SU-DHL-6 (cell line): Measurements from ENCODE around the gene DISP3.

Source experiments
- H2AFZ ChIP-seq: fragments of 200-600 bp; sonication (generic); 2 replicates; pipeline ENCODE4 v1.6.1; 2014; ENCODE audit warnings: low read depth, mild to moderate bottlenecking, moderate library complexity, mixed read lengths, antibody characterized with exemption, low read length; ENCODE audit not compliant: severe bottlenecking
- H3F3A ChIP-seq: fragments of 200-600 bp; shearing (Covaris generic); 2 replicates; pipeline ENCODE4 v1.6.0; 2016; ENCODE audit warnings: antibody characterized with exemption, mild to moderate bottlenecking; ENCODE audit not compliant: insufficient read depth
- H3K27ac ChIP-seq: fragments of 200-600 bp; sonication (generic); 2 replicates; pipeline ENCODE4 v1.5.1; 2016; ENCODE audit warnings: low read depth, mild to moderate bottlenecking, low read length, moderate library complexity, mixed read lengths
- H3K27me3 ChIP-seq: fragments of 200-600 bp; sonication (generic), shearing (Covaris generic); 2 replicates; pipeline ENCODE4 v1.6.0; 2014; ENCODE audit warnings: mild to moderate bottlenecking, low read length
- H3K36me3 ChIP-seq: fragments of 200-600 bp; sonication (generic); 2 replicates; pipeline ENCODE4 v1.6.1; 2014; ENCODE audit warnings: mild to moderate bottlenecking, low read length, mixed read lengths
- H3K4me2 ChIP-seq: fragments of 300-600, 200-600 bp; shearing (Covaris generic), sonication (generic); 2 replicates; pipeline ENCODE4 v1.6.0; 2014; ENCODE audit warnings: low read length, low read depth, mild to moderate bottlenecking; ENCODE audit not compliant: poor library complexity, severe bottlenecking
- H3K4me3 ChIP-seq: fragments of 200-600 bp; sonication (generic); 2 replicates; pipeline ENCODE4 v1.5.1; 2014; ENCODE audit warnings: antibody characterized with exemption, low read length, mild to moderate bottlenecking, mixed read lengths; ENCODE audit not compliant: insufficient read depth, poor library complexity, severe bottlenecking
- H3K79me2 ChIP-seq: fragments of 200-600 bp; sonication (generic); 2 replicates; pipeline ENCODE4 v1.6.1; 2014; ENCODE audit warnings: mild to moderate bottlenecking, low read length, moderate library complexity; ENCODE audit not compliant: insufficient read depth
- H3K9ac ChIP-seq: fragments of 200-600 bp; sonication (generic); 2 replicates; pipeline ENCODE4 v1.7.0; 2014; ENCODE audit warnings: mild to moderate bottlenecking, low read length
- H3K9me2 ChIP-seq: fragments of 200-600 bp; sonication (generic); replicated peaks from 2 replicates; pipeline ENCODE4 v1.6.1; 2014; ENCODE audit warnings: low read length; ENCODE audit not compliant: insufficient read depth
- H3K9me3 ChIP-seq: fragments of 200-600 bp; sonication (generic); 2 replicates; pipeline ENCODE4 v1.6.1; 2014; ENCODE audit warnings: low read length, mixed read lengths; ENCODE audit not compliant: insufficient read depth
- H4K20me1 ChIP-seq: fragments of 200-600 bp; sonication (generic); 2 replicates; pipeline ENCODE4 v1.6.1; 2014; ENCODE audit warnings: low read depth, mild to moderate bottlenecking, antibody characterized with exemption, low read length, moderate library complexity, mixed read lengths
- EZH2phosphoT487 ChIP-seq: fragments of 200-600 bp; sonication (generic), shearing (Covaris generic); conservative IDR thresholded peaks from 2 replicates; pipeline ENCODE4 v1.6.1; 2018; ENCODE audit warnings: mild to moderate bottlenecking, antibody characterized with exemption, low read length, moderate library complexity, mixed read lengths
- TF ChIP-seq, protein P1 (sequence below): fragments of 200-600 bp; sonication (generic); IDR thresholded peaks from one replicate; pipeline ENCODE4 v1.5.1; 2017; ENCODE audit warnings: antibody characterized with exemption, mild to moderate bottlenecking, low read length, moderate library complexity; ENCODE audit not compliant: insufficient read depth, poor library complexity, severe bottlenecking

DISP3 gene

DNA sequence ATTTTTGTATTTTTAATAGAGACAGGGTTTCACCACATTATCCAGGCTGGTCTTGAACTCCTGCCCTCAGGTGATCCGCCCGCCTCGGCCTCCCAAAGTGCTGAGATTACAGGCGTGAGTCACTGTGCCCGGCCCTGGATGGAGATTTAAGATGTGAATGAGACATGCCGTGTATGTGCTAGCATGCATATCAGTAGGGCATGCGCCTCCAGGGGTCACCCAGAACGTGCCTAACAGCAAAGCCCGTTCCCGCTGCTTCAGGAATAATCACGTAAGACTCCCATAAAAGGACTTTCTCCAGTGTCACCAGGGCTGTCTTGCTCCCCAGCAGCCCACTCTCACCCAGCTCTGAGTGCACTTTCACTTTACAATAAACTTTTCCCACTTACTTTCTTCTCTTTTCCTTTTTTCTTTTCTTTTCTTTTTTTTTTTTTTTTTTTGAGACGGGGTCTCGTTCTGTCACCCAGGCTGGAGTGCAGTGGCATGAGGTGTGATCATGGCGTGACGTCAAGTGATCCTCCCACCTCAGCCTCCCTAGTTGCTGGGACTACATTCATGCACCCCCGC lies 46.9 kb upstream of the DISP3 start:
- TF ChIP-seq, protein P1, sequence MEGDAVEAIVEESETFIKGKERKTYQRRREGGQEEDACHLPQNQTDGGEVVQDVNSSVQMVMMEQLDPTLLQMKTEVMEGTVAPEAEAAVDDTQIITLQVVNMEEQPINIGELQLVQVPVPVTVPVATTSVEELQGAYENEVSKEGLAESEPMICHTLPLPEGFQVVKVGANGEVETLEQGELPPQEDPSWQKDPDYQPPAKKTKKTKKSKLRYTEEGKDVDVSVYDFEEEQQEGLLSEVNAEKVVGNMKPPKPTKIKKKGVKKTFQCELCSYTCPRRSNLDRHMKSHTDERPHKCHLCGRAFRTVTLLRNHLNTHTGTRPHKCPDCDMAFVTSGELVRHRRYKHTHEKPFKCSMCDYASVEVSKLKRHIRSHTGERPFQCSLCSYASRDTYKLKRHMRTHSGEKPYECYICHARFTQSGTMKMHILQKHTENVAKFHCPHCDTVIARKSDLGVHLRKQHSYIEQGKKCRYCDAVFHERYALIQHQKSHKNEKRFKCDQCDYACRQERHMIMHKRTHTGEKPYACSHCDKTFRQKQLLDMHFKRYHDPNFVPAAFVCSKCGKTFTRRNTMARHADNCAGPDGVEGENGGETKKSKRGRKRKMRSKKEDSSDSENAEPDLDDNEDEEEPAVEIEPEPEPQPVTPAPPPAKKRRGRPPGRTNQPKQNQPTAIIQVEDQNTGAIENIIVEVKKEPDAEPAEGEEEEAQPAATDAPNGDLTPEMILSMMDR = no peak
- no peak for TF ChIP-seq EZH2phosphoT487
- Histone ChIP-seq H3K27ac (no peak overlapping the region), H3F3A (no peaks in the 10 kb centered on the region), H3K9me3 (no peaks in the 10 kb centered on the region), H2AFZ (no peak overlapping the region), H3K36me3 (no peaks in the 10 kb centered on the region), H3K79me2 (no peaks in the 10 kb centered on the region), H3K27me3 (no peaks in the 10 kb centered on the region), H3K9ac (no peak overlapping the region), H4K20me1 (no peaks in the 10 kb centered on the region), H3K4me3 (no peak overlapping the region), H3K9me2 (no peaks in the 10 kb centered on the region), H3K4me2 (no peak overlapping the region)

DNA sequence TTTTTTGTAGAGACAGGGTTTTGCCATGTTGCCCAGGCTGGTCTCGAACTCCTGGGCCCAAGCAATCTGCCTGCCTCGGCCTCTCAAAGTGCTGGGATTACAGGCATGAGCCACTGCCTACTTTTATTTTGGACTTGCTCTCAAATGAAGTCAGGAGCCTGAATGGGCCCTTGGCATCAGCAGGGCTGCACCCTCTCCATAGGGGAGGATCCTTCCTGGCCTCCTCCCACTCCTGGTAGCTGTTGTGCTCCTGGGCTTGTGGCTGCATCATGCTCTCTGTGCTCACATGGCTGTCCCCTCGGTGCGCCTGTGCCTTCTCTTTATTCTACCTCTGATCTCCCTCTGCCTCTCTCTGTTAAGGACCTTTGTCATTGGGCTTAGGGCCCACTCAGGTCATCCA lies 46.4 kb upstream of the DISP3 start:
- Histone ChIP-seq H4K20me1 (no peaks in the 10 kb centered on the region), H3K9me3 (no peaks in the 10 kb centered on the region), H3K9ac (no peak overlapping the region), H3K79me2 (no peaks in the 10 kb centered on the region), H3K9me2 (no peaks in the 10 kb centered on the region), H3K4me3 (no peak overlapping the region), H3K36me3 (no peaks in the 10 kb centered on the region), H2AFZ (no peak overlapping the region), H3K27ac (no peak overlapping the region), H3K4me2 (no peak overlapping the region), H3F3A (no peaks in the 10 kb centered on the region), H3K27me3 (no peaks in the 10 kb centered on the region)
- no peak for TF ChIP-seq EZH2phosphoT487
- TF ChIP-seq, protein P1 = no peak

DNA sequence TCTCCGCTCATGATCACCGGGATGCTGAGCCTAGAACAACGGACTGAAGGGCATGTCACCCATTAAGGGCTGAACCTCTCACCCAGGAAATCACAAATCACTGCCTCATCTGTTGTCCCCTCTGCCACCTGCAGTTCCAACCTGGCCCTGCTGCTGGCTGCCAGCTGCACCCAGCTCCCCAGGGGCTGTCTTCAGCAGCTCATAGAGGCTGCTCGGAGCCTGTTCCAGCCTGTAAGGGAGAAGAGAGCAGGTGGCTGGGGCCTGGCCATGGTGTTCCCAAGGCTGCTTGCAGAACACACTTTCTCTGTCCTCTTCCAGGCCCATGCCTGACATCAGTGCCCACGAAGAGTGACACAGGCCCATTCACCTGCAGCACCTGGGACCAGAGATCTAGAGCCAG lies 44.5 kb upstream of the DISP3 start:
- Histone ChIP-seq H3F3A (no peaks in the 10 kb centered on the region), H3K27ac (no peak overlapping the region), H2AFZ (no peak overlapping the region), H3K4me3 (no peak overlapping the region), H3K4me2 (no peak overlapping the region), H3K79me2 (no peaks in the 10 kb centered on the region), H3K36me3 (no peaks in the 10 kb centered on the region), H3K9me2 (no peaks in the 10 kb centered on the region), H4K20me1 (no peaks in the 10 kb centered on the region), H3K9me3 (no peaks in the 10 kb centered on the region), H3K9ac (no peak overlapping the region), H3K27me3 (no peaks in the 10 kb centered on the region)
- TF ChIP-seq, protein P1 = no peak
- no peak for TF ChIP-seq EZH2phosphoT487
